H1 (cell line): Measurements from ENCODE around the gene ZNF750. TPM values are rescaled to one million over a fixed set of nuclear protein-coding genes. Genes with fewer than 3 reads are reported as not detected.

Source experiments
- CBX5 ChIP-seq: fragments of 300-800, 300-1000 bp; sonication (generic); IDR thresholded peaks from 2 replicates; pipeline ENCODE4 v1.7.1; 2016; ENCODE audit warnings: antibody characterized with exemption, low read length, low read depth
- EGR1 ChIP-seq: IDR thresholded peaks from 2 replicates; pipeline ENCODE4 v1.6.1; 2011; ENCODE audit warnings: low read depth, low read length, borderline replicate concordance
- PHF8 ChIP-seq: fragments of 200-600 bp; sonication (generic); conservative IDR thresholded peaks from 2 replicates; pipeline ENCODE4 v1.7.1; 2012; ENCODE audit warnings: low read depth, mild to moderate bottlenecking, inconsistent platforms, low read length, moderate library complexity
- RBBP5 ChIP-seq: IDR thresholded peaks from 2 replicates; pipeline ENCODE4 v1.7.1; 2012; ENCODE audit warnings: low read depth, mild to moderate bottlenecking, inconsistent platforms, low read length, moderate library complexity, borderline replicate concordance
- SIN3A ChIP-seq, 2 experiments: IDR thresholded peaks in 1 of 2; conservative IDR thresholded peaks in 1 of 2; 2 replicates each; pipeline ENCODE4 v1.6.1; 2011 to 2012; ENCODE audit warnings: low read length in 2 of 2, improper control_type of control experiment in 1 of 2, low read depth in 1 of 2, mild to moderate bottlenecking in 1 of 2
- SIX5 ChIP-seq: IDR thresholded peaks from 2 replicates; pipeline ENCODE4 v1.6.1; 2011; ENCODE audit warnings: mild to moderate bottlenecking, low read depth, low read length
- SRF ChIP-seq: IDR thresholded peaks from 2 replicates; pipeline ENCODE4 v1.6.1; 2011; ENCODE audit warnings: mild to moderate bottlenecking, low read depth, low read length, moderate library complexity
- TAF1 ChIP-seq: IDR thresholded peaks from 2 replicates; pipeline ENCODE4 v1.6.1; 2011; ENCODE audit warnings: mild to moderate bottlenecking, low read depth, low read length
- TCF12 ChIP-seq: IDR thresholded peaks from 2 replicates; pipeline ENCODE4 v1.6.1; 2011; ENCODE audit warnings: low read depth, mild to moderate bottlenecking, low read length
- polyA plus RNA-seq, 7 experiments: library from polyadenylated mRNA; depleted of rRNA in 3 of 7; stranded (reverse) in 5 of 7; unstranded in 2 of 7; fragments of >200 nt in 5 of 7; fragments of 200-250 nt in 2 of 7; gene quantifications; 1 replicate in 5 of 7; 2 replicates in 1 of 7; 4 replicates in 1 of 7; pipeline versions ENCODE4 v1.2.1 to v1.2.3, GENCODE V29; 2011 to 2013; ENCODE audit warnings: missing spikeins in 2 of 7, mixed read lengths in 2 of 7
- total RNA-seq: library from RNA; stranded (reverse); fragmentation: NEBNext Ultra II Directional; extraction: Animal tissue kit (Norgen Biotek cat#: 25700); gene quantifications from 2 replicates; pipeline ENCODE4 v1.2.1, GENCODE V29; 2021
- TF ChIP-seq, protein P1 (sequence below): fragments of 300-600 bp; sonication (generic); IDR thresholded peaks from 2 replicates; pipeline ENCODE4 v1.7.1; 2012; ENCODE audit warnings: low read length, moderate library complexity, mild to moderate bottlenecking, inconsistent platforms; ENCODE audit not compliant: insufficient replicate concordance
- TF ChIP-seq, protein P2 (sequence below): IDR thresholded peaks from 2 replicates; pipeline ENCODE4 v1.6.1; 2012; ENCODE audit warnings: inconsistent platforms

ZNF750 gene
- total and polyA plus RNA-seq, 2 of the 8 experiments (the other 6 are each of a cell fraction or from before 2014, with no cell fraction given): not detected

DNA sequence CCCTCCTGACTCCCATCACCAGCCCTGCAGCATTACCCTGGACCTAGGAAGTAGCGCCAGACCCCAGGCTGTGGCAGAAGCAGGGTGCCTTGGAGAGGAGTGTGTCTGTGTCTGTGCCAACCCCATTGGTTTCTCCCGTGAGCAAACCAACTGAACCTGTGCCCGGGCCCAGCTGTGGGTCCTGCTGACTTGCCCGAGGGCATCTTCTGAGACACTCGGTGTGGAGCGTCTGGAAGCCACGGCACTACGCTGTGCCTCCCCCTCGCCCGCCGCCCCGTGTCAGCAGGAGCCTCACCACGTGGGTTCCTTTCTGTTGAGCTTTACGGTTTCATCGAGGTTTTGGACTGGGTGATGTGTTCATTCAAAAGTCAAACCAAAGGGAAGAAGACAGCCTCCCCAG, 27.8 kb downstream of the ZNF750 start (continued):
- TF ChIP-seq, protein P1, sequence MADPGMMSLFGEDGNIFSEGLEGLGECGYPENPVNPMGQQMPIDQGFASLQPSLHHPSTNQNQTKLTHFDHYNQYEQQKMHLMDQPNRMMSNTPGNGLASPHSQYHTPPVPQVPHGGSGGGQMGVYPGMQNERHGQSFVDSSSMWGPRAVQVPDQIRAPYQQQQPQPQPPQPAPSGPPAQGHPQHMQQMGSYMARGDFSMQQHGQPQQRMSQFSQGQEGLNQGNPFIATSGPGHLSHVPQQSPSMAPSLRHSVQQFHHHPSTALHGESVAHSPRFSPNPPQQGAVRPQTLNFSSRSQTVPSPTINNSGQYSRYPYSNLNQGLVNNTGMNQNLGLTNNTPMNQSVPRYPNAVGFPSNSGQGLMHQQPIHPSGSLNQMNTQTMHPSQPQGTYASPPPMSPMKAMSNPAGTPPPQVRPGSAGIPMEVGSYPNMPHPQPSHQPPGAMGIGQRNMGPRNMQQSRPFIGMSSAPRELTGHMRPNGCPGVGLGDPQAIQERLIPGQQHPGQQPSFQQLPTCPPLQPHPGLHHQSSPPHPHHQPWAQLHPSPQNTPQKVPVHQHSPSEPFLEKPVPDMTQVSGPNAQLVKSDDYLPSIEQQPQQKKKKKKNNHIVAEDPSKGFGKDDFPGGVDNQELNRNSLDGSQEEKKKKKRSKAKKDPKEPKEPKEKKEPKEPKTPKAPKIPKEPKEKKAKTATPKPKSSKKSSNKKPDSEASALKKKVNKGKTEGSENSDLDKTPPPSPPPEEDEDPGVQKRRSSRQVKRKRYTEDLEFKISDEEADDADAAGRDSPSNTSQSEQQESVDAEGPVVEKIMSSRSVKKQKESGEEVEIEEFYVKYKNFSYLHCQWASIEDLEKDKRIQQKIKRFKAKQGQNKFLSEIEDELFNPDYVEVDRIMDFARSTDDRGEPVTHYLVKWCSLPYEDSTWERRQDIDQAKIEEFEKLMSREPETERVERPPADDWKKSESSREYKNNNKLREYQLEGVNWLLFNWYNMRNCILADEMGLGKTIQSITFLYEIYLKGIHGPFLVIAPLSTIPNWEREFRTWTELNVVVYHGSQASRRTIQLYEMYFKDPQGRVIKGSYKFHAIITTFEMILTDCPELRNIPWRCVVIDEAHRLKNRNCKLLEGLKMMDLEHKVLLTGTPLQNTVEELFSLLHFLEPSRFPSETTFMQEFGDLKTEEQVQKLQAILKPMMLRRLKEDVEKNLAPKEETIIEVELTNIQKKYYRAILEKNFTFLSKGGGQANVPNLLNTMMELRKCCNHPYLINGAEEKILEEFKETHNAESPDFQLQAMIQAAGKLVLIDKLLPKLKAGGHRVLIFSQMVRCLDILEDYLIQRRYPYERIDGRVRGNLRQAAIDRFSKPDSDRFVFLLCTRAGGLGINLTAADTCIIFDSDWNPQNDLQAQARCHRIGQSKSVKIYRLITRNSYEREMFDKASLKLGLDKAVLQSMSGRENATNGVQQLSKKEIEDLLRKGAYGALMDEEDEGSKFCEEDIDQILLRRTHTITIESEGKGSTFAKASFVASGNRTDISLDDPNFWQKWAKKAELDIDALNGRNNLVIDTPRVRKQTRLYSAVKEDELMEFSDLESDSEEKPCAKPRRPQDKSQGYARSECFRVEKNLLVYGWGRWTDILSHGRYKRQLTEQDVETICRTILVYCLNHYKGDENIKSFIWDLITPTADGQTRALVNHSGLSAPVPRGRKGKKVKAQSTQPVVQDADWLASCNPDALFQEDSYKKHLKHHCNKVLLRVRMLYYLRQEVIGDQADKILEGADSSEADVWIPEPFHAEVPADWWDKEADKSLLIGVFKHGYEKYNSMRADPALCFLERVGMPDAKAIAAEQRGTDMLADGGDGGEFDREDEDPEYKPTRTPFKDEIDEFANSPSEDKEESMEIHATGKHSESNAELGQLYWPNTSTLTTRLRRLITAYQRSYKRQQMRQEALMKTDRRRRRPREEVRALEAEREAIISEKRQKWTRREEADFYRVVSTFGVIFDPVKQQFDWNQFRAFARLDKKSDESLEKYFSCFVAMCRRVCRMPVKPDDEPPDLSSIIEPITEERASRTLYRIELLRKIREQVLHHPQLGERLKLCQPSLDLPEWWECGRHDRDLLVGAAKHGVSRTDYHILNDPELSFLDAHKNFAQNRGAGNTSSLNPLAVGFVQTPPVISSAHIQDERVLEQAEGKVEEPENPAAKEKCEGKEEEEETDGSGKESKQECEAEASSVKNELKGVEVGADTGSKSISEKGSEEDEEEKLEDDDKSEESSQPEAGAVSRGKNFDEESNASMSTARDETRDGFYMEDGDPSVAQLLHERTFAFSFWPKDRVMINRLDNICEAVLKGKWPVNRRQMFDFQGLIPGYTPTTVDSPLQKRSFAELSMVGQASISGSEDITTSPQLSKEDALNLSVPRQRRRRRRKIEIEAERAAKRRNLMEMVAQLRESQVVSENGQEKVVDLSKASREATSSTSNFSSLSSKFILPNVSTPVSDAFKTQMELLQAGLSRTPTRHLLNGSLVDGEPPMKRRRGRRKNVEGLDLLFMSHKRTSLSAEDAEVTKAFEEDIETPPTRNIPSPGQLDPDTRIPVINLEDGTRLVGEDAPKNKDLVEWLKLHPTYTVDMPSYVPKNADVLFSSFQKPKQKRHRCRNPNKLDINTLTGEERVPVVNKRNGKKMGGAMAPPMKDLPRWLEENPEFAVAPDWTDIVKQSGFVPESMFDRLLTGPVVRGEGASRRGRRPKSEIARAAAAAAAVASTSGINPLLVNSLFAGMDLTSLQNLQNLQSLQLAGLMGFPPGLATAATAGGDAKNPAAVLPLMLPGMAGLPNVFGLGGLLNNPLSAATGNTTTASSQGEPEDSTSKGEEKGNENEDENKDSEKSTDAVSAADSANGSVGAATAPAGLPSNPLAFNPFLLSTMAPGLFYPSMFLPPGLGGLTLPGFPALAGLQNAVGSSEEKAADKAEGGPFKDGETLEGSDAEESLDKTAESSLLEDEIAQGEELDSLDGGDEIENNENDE: no peak
- TF ChIP-seq CBX5: no peak
- no peak for TF ChIP-seq TCF12
- TF ChIP-seq RBBP5: no peak
- no peak for TF ChIP-seq SRF
- TF ChIP-seq, protein P2, sequence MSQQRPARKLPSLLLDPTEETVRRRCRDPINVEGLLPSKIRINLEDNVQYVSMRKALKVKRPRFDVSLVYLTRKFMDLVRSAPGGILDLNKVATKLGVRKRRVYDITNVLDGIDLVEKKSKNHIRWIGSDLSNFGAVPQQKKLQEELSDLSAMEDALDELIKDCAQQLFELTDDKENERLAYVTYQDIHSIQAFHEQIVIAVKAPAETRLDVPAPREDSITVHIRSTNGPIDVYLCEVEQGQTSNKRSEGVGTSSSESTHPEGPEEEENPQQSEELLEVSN: no peak
- no peak for TF ChIP-seq SIN3A (conservative IDR thresholded peaks at IDR 0.05 in 1 of 2, IDR thresholded peaks at IDR 0.05 in 1 of 2; ENCODE audit: low read depth in 1 of 2, low read length in 2 of 2)
- no peak for TF ChIP-seq SIX5
- TF ChIP-seq PHF8: no peak
- TF ChIP-seq EGR1: no peak
- no peak for TF ChIP-seq TAF1
